ENCODE results near the gene NAV2. TPM values are rescaled to one million over a fixed set of nuclear protein-coding genes. Genes with fewer than 3 reads are reported as not detected.
A peak's percentile ranks its signal among the peaks of the same experiment; 100 is the strongest.

The NAV2 gene
- polyA plus RNA-seq, 1 donor from 2014 or later: 3.0 TPM

GRCh38 chr11:19905280-19905853 is 192.7 kb downstream of the NAV2 start:
- H3K4me3 ChIP-seq (ENCODE audit: low read length): no peak overlapping the region
- H3K79me2 ChIP-seq (replicated peaks; ENCODE audit: insufficient read depth, low read length): no peaks in the 10 kb centered on the region
- H3K9ac ChIP-seq (ENCODE audit: low read length): no peak overlapping the region
- no peaks in the 10 kb centered on the region for H3K27me3 ChIP-seq (ENCODE audit: insufficient read depth, low read depth, low read length)
- TF ChIP-seq CTCF (IDR thresholded peaks at IDR 0.05; ENCODE audit: poor library complexity, severe bottlenecking): peak; percentile 76
- no peak for TF ChIP-seq MXI1 (conservative IDR thresholded peaks at IDR 0.05; ENCODE audit: poor library complexity, severe bottlenecking)
- peak; percentile 77 for TF ChIP-seq SMC3 (conservative IDR thresholded peaks at IDR 0.05; ENCODE audit: poor library complexity)
- peak; percentile 74 for TF ChIP-seq RAD21 (conservative IDR thresholded peaks at IDR 0.05)
- no peaks in the 10 kb centered on the region for H3K9me3 ChIP-seq (ENCODE audit: low read length)
- no peak overlapping the region for H3K27ac ChIP-seq (ENCODE audit: low read length)
- H3K9me2 ChIP-seq (ENCODE audit: insufficient read depth, low read length): no peaks in the 10 kb centered on the region
- H3K4me2 ChIP-seq (ENCODE audit: low read length): no peak overlapping the region
- H3F3A ChIP-seq (ENCODE audit: insufficient read depth, low read length, poor library complexity, severe bottlenecking): no peaks in the 10 kb centered on the region
- no peak overlapping the region for H2AFZ ChIP-seq (ENCODE audit: low read depth, low read length)
- no peaks in the 10 kb centered on the region for H3K36me3 ChIP-seq (ENCODE audit: insufficient read depth, low read length)
- no peaks in the 10 kb centered on the region for H4K20me1 ChIP-seq (ENCODE audit: insufficient read depth)

- Histone ChIP-seq H3K9ac (ENCODE audit: low read length) (no peak overlapping the region), H3K9me2 (ENCODE audit: insufficient read depth, low read length) (no peaks in the 10 kb centered on the region), H3K4me2 (ENCODE audit: low read length) (no peak overlapping the region), H3K9me3 (ENCODE audit: low read length) (no peaks in the 10 kb centered on the region), H3F3A (ENCODE audit: insufficient read depth, low read length, poor library complexity, severe bottlenecking) (no peaks in the 10 kb centered on the region), H3K4me3 (ENCODE audit: low read length) (no peak overlapping the region), H3K27me3 (ENCODE audit: insufficient read depth, low read depth, low read length) (no peaks in the 10 kb centered on the region), H3K79me2 (replicated peaks; ENCODE audit: insufficient read depth, low read length) (no peaks in the 10 kb centered on the region), H3K27ac (ENCODE audit: low read length) (no peak overlapping the region), H4K20me1 (ENCODE audit: insufficient read depth) (no peaks in the 10 kb centered on the region), H2AFZ (ENCODE audit: low read depth, low read length) (no peak overlapping the region), H3K36me3 (ENCODE audit: insufficient read depth, low read length) (no peaks in the 10 kb centered on the region)
- TF ChIP-seq POLR2AphosphoS5 (IDR thresholded peaks at IDR 0.05): no peak
- no peak for TF ChIP-seq EP300 (conservative IDR thresholded peaks at IDR 0.05; ENCODE audit: poor library complexity, severe bottlenecking)
- no peak for TF ChIP-seq CTCF (IDR thresholded peaks at IDR 0.05; ENCODE audit: poor library complexity, severe bottlenecking)
- TF ChIP-seq REST (IDR thresholded peaks at IDR 0.05; ENCODE audit: borderline replicate concordance): no peak
- no peak for TF ChIP-seq MXI1 (conservative IDR thresholded peaks at IDR 0.05; ENCODE audit: poor library complexity, severe bottlenecking)
- no peak for TF ChIP-seq EZH2 (IDR thresholded peaks at IDR 0.05; ENCODE audit: borderline replicate concordance, insufficient read depth, low read length, poor library complexity, severe bottlenecking)
- no peak for TF ChIP-seq SMC3 (conservative IDR thresholded peaks at IDR 0.05; ENCODE audit: poor library complexity)
- no peak for TF ChIP-seq TAF1 (IDR thresholded peaks at IDR 0.05; ENCODE audit: low read depth)
- no peak for TF ChIP-seq RAD21 (conservative IDR thresholded peaks at IDR 0.05)
These were observed 193.5 kb downstream of the NAV2 start for GRCh38 chr11:19906126-19906525.

All from neural cell (in vitro differentiated cells).